ENCODE data around the gene PLXNC1. TPM values are rescaled to one million over a fixed set of nuclear protein-coding genes. Genes with fewer than 3 reads are reported as not detected.

The PLXNC1 gene
- total RNA-seq, 1 donor from 2014 or later: 1.1 TPM

DNA sequence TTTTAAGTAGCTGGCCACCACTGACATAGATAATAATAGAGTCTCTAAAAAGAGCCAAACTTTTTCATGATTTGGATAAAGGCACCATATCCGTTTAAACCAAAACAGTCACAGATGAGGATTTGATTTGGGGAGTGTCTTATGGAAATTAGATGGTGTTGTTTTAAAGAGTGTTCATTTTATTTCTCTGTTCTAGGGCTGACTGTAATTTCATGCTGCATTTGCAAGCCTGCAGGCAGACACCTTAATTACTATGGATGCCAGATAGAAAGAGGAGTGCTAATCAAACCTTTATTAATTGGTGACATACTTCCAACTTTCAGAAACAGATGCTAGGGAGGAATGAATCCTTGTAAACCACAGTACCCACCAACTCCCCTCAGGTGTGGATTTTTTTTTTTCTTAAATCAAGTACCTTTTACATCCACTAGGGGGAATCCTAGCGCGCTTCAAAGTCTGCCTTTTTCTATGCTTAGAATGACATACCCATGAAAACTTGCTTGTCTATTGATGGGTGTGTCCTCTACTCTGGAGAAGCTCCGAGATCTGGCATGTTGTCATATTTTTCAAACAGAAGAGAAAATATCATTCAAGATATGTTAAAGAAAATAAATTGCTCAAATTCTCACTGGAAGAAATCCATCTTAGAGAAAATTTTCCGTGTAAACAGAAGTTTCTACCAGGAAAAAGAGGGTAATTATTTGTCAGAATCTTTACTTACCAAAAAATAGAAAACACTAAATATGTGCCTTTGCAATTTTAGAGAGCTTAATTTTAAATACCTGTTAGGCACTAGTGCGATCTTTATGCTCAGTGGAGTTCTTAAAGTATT, 14.2 kb upstream of the PLXNC1 start:
- no peak for DNase-seq (ENCODE audit: low spot score)
- ATAC-seq: peak; percentile 93

DNA sequence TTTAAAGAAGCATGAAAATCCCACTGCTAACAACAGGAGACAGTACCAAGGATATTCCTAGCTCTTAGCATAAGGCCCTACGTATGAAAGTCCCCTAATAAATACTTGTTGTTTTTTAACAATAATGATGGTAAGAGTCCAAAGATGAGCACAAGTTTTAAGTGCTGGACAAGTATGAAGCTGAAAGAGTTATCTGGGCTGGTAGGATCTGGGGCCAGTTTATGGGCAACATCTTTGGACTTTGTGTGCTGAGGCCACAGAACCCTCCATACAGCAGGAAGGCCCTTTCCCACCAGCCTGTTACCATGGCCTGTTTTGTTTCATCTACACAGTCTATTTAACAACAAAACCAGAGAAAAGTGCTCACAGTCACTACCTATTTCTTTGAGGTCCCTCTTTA, 12.5 kb upstream of the PLXNC1 start:
- no peak for ATAC-seq

GRCh38 chr12:94139816-94140215, 8.6 kb upstream of the PLXNC1 start:
- no peak for ATAC-seq

More for the DNA sequence above, 12.5 kb upstream of the PLXNC1 start:
- DNase-seq (ENCODE audit: low spot score): no peak

GRCh38 chr12:94140556-94140955, 7.8 kb upstream of the PLXNC1 start:
- ATAC-seq: peak; percentile 52
- no peak for DNase-seq (ENCODE audit: low spot score)

More at GRCh38 chr12:94139816-94140215, 8.6 kb upstream of the PLXNC1 start:
- no peak for DNase-seq (ENCODE audit: low spot score)

- no peak for DNase-seq (ENCODE audit: low spot score)
- no peak for ATAC-seq
Observed at GRCh38 chr12:94141004-94141764, 7.2 kb upstream of the PLXNC1 start.

DNA sequence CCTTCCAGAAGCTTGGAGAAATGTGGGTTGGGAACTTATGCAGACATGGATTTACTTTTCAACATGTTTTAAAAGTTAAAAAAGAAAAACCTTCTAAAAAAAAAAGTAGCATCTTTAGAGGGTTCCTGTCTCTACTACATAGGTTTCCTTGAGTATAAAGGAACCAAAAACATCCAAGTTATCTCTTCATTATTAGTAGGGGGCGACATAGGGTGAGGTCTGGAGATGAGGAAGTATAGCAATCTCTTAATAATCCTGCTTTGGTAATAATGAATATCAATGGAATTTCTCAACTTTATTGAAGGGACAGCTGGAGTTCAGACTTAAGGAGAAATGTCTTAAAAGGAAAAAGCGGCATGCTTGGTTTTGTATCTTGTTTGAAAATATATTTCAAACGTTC, 6.5 kb upstream of the PLXNC1 start:
- DNase-seq (ENCODE audit: low spot score) (no peak), ATAC-seq (no peak)

- ATAC-seq (no peak), DNase-seq (ENCODE audit: low spot score) (no peak)
Observed at GRCh38 chr12:94143438-94143837, 4.9 kb upstream of the PLXNC1 start.

DNA sequence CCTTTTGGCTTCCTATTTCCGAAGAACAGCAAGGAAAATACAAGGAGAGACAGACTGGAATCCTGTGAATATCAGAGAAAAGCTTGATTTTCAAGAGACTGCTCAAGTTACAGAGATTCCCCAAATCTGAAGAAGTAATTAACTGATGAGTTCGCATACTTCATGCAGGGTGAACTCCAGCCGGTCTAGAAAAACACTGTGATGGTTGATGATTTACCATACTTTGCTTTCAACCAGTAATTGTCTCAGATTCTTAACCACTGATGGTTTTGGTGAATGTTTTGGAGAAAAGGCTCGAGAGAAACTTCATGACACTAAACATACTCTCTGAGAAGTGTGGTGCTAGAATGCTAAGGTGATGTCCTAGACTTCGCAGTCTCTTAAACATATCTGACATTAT, 4.4 kb upstream of the PLXNC1 start:
- DNase-seq (ENCODE audit: low spot score): no peak
- ATAC-seq: no peak

GRCh38 chr12:94144781-94145180, 3.6 kb upstream of the PLXNC1 start:
- ATAC-seq (no peak), DNase-seq (ENCODE audit: low spot score) (no peak)

GRCh38 chr12:94145191-94145983, 3.0 kb upstream of the PLXNC1 start:
- DNase-seq (ENCODE audit: low spot score) (no peak), ATAC-seq (peak; percentile 46)

DNA sequence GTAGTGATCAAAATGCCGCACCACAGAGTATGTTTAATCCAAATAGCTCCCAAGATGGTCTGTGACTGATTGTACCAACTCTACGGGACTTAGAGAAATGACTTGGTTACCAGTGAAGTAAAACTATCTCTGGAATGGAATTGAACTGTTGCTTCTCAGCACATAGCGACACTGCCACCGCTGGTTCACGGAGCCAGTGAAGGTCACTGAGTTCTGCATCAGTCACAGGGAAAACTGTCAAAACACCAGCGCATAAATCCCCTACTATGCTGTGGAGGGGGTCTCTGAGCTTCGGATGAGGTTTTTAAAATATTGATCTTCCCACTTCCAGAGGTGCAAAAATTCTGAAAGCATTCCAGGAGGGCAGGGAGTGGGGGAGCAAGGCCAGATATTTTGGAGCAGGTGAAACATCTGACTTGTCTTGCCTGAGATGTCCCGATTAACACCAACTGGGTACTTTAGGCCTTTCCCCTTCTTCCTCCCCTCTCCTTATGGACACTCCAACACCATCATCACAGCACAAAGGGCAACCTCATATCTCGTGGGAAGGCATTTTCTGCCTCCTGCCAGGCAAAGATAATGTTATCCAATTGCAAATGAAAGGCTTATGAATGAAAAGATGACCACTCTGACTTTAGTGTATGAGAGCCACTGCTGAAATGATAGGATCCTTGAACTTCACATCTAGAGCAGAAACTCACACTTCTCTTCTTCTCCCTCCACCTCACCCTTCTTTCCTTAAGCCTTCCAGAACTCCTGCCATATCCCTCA, 2.0 kb upstream of the PLXNC1 start:
- ATAC-seq (no peak), DNase-seq (ENCODE audit: low spot score) (no peak)

- ATAC-seq: no peak
Observed at GRCh38 chr12:94147387-94147990, 888 bp upstream of the PLXNC1 start.

DNA sequence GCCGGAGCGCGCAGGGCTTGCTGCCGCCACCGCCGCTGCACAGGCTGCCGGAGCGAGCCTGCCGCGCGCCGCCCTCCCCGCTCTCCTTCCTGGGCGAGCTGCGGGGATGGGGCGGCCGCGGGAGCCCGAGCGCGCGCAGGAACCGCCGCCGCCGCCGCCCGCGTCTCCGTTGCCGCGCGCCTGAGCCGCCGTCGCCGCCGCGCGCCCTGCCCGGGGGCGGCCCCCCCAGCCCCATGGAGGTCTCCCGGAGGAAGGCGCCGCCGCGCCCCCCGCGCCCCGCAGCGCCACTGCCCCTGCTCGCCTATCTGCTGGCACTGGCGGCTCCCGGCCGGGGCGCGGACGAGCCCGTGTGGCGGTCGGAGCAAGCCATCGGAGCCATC, 352 bp downstream of the PLXNC1 start:
- ATAC-seq (no peak), DNase-seq (ENCODE audit: low spot score) (no peak)

More at GRCh38 chr12:94147387-94147990, 888 bp upstream of the PLXNC1 start:
- DNase-seq (ENCODE audit: low spot score): no peak

GRCh38 chr12:94149119-94149780, 873 bp downstream of the PLXNC1 start:
- ATAC-seq (peak; percentile 40), DNase-seq (ENCODE audit: low spot score) (peak; percentile 62)

GRCh38 chr12:94149781-94150239, 1.4 kb downstream of the PLXNC1 start:
- DNase-seq (ENCODE audit: low spot score) (no peak), ATAC-seq (no peak)

- DNase-seq (ENCODE audit: low spot score): no peak
- ATAC-seq: no peak
Observed at GRCh38 chr12:94150240-94151121, 2.1 kb downstream of the PLXNC1 start.

- ATAC-seq (peak; percentile 79), DNase-seq (ENCODE audit: low spot score) (peak; percentile 76)
Observed at GRCh38 chr12:94151582-94151981, 3.2 kb downstream of the PLXNC1 start.

DNA sequence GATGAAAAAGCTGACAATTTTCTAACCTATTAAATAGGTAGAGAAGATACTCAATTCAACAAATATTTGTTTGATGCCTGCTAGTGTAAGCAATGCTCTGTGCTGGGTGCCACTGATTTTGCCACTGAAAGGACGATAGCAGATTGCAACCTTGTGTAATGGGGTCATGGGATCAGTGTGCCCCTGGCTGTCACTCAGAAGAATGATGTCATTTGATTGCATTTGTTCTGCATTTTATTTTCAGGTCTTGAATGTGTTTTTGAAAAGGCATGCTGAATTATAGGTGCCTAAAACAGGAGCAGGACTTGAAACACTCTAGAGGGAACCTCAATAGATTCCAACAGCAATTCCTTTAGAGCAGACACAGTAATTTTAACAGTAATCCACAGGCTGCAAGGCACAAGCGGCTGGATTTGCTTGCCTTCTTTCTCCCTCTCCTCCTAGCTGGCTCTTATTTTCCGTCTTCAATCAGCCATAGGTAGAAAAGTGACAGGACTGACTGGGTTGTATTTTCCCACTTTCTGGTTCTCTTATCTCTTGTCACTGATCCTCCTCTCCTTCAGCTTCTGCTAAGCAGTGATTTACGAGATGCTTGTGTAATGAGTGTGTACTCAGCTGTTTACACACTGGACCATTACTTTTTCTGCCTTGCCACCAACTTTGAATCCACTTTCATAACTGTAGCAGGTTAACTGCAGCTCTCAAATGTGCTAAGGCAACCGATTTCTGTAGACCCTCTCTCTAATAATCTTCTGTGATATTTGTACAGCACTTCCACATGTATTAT, 4.1 kb downstream of the PLXNC1 start:
- ATAC-seq: peak; percentile 76
- peak; percentile 78 for DNase-seq (ENCODE audit: low spot score)

All from left lobe of liver (tissue), 2 donors.